ENCODE results near the gene GPALPP1.
"Not testable (repeated sequence)": the region's sequence is repeated elsewhere in the genome, so short reads cannot be mapped to it uniquely, and the experiment has no call there.

The GPALPP1 gene, protein sequence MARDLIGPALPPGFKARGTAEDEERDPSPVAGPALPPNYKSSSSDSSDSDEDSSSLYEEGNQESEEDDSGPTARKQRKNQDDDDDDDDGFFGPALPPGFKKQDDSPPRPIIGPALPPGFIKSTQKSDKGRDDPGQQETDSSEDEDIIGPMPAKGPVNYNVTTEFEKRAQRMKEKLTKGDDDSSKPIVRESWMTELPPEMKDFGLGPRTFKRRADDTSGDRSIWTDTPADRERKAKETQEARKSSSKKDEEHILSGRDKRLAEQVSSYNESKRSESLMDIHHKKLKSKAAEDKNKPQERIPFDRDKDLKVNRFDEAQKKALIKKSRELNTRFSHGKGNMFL

DNA sequence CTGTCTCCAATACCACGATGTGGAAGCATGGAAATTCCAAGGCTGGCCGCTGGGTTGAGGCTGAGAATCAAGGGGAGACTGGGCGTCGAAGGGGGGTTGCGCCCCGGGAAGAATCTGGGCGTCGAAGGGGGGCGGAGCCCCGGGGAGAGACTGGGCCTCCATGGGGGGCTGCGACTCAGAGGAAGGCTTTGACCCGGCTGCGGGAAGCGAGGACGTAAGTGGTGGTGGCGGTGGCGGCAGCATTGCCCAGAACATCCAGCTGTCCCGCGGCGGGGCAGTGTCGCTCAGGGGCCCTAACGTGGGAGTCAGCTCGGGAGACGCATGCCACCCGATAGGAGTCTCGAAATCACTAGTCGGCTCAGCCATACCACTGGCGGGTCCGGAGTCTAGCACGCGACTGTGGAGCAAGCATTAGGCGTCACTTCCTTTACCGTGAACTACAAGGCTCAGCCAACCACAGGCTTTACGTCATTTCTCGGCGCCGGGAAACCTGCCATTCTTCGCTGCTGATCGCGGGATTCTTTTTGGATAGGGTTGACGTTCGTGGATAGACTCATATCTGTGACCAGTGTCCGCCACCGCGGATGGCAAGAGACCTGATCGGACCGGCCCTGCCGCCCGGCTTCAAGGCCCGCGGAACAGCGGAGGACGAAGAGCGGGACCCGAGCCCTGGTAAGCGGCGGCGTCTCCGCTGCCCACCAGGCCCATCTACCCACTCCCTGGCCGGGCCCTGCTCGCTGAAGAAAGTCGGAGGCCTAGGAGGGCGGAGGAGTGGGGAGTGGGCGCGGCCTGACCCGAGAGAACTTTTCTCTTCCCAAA, at the start of gene GPALPP1, which contains the start of gene NUFIP1:
Gene GPALPP1, plus strand, starts transcription at position 468 of the 819 bp plus-strand sequence. Its CDS starts 117 bp downstream, at position 585.
Gene NUFIP1, minus strand, starts transcription at position 401 of the 819 bp plus-strand sequence. Its CDS starts 35 bp downstream, at position 366.
- peak; percentile 84 to 95 for DNase-seq (ENCODE audit: low read depth in 2 of 2)

DNA sequence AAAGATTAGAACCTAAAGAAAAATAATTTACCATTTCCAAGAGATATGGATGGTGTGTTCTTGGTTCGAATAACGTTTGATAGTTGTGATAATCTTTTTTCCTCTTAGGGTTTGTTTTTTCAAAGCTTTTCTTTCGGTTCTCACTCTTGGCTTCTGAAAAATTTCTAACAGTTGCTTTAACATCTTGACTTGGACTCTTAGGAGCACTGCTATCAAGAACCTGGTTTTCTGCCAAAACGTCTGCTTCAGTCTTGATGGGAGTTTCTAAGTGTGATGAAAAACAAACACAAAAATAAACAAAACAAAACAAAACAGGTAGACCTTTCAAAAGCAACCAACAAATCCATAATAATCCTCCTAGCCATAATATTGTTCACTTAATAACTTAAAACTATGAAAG, 45.9 kb upstream of the GPALPP1 start:
- not testable (repeated sequence) for DNase-seq (ENCODE audit: low read depth in 2 of 2)

DNA sequence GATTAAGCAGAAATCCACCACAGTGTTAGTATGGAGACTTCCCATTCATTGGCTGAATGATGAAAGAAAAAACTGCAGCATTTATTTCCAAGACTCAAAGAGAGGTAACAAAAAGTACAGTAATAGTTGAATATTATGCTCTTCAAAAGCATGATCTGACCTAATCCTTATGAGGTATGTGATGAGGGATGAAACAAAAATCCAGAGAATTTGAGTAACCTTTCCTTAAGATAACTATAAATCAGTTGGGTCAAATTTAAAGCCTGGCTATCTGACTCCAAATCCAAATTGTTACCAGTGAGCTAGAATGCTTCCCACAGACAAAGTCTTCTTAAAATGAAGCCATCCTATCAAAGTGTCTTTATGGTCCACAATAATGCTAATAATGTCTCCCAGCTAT, 38.2 kb upstream of the GPALPP1 start:
- DNase-seq (ENCODE audit: low read depth in 2 of 2), result no peak

DNA sequence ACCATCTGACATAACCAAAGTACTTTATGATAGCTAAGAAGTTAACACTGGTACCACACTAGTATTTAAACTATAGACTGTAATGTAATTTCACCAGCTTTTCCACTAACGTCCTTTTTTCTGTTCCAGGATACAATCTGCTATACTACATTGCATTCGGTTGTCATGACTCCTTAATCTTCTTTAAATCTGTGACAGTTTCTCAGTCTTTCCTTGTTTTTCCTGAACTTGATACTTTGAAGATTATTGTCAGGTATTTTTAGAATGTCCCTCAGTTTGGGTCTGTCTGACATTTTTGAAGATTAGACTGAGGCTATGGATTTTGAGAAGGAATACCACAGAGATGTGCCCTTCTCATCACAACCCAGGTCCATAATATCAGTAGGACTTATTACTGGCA, 36.7 kb upstream of the GPALPP1 start:
- no peak for DNase-seq (ENCODE audit: low read depth in 2 of 2)

DNA sequence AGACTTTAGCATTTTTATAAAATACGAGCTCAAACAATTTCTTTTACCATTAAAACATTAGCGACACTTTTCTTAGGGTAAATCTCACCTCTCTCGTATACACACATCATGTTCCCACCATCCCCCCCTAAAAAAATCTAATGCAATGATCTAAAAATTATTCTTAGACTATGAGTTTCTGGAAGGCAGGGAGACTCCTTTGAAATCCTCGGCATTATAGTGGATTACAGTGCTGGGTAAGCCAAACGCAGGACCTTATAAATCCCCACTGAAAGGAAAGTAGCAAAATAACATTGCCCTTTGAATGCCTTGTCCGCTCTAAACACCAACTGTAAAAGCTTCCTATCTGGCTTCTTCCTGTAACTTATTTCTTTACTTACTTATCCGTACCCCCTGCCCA, 35.1 kb upstream of the GPALPP1 start:
- no peak for DNase-seq (ENCODE audit: low read depth in 2 of 2)

DNA sequence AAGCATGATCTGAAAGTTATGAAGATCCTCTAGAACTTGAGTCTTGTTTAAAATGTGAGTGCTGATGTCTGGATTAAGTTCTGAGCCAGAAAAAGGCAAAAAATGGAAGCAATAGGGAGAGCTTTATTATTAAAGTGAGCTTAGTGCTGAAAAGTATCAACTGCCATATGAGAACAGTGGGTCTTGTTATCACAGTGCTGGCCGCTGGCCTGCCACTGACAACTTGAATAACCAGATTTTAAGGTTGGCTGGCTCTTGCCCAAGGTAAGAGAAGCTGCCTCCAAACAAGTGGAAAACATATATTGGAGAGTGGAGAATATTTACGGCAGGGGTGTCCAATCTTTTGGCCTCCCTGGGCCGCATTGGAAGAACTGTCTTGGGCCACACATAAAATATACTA, 33.9 kb upstream of the GPALPP1 start:
- DNase-seq (ENCODE audit: low read depth in 2 of 2), result no peak

DNA sequence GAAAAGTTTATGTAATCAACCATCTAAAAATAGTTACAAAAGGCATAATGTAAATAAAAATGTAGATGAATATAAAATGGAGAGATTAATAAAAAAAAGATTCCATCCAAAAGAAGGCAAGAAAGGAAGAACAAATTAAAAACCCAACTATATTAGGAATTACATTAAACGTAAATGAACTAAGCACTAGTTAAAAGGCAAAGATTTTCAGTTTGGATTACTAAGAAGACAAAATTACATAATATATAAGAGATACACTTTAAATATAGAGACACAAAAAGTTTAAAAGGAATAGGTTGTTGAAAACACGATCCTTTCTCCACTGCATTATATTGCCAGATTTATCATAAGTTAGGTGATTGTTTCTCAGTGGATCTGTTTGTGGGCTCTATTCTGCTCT, 27.3 kb upstream of the GPALPP1 start:
- DNase-seq (ENCODE audit: low read depth in 2 of 2), result no peak

DNA sequence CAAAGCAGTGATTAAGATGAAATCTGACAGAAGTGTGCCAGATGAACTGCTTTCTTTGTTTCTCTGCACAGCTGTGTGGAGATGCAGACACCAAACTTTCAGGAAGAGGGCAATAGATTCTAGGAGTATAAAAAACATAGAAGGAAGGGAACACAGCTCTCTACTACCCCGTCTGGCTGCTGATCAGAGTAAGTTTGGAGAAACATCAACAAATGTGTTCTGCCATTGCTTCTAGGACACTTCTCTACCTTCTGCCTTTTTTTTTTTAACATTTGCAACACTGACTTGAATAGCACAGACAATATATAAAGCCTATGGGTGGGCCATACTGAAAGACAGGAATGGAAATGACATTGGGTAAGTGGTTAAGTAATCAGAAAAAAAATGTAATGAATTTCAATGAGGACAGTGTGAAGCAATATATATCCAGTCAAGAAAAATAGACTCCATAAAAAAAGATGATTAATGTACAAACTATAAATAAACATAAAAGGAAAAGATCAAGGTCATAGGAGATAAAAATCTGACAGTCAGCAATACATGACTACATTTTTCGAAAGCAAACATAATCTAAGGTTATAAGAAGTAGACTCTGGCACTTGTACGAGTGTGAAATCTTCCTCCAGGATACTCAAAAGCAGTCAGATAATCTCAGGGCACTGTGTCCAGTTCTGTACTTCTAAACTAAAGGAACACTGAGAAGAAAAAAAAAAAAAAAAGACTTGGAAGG, 21.5 kb upstream of the GPALPP1 start:
- no peak for DNase-seq (ENCODE audit: low read depth in 2 of 2)

DNA sequence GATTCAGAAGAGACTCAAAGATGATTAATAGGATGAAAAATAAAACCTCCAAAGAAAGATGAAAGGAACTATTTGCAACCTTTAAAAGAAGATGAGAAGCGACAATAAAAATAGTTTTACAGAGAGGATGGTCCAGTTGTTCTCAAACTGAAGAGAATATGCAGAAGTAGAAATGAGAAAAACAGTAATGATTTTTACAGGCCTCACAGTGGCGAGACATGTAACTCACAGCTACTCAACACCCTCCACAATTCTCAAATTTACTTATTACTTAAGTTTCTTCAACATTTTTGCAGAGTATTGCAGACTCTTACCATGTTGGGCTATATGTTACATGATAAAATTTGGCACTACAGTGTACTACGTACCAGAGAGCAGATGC, 20.9 kb upstream of the GPALPP1 start:
- DNase-seq (ENCODE audit: low read depth in 2 of 2), result no peak

DNA sequence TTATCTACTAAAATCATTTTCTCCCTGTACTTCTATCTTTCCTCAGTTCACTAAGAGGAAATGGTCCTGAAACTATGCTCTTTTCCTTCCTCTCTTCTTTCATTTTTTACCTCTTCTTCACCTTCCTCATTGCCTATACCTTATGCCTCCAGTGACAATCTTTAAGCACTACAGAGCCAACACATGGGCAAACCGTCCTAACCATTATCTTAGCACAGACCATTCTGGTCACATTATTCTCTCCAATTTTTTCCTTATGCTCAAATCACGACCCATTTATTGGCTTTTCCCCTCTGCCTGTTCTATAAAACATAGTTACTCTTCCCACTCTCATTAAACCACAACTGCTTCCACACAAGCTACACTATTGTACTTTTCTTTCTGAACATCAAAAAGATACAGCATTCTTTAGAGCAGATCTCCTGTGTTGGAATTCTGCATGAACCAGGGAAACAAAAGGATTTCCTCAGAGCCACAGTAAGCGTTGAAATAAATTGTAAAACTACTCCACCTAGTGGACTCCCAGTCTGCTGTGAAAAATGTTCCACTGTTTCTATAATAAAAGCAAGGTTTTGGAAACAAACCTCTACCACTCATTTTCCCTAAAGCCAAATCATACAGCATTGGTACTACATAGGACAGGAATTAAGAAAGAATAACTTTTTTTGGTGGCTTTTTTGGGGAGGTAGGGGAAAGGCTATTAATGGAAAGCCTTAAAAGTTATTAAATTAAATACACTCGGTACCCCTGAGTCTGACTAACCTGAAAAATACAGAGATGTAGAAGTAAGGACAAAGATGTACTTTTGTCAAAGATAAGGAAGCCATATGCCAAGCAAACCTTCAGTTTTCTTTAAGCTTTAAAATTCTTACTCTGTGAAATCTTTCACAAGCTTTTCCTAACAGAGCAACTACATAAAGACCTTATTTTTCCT, 19.5 kb upstream of the GPALPP1 start:
- DNase-seq (ENCODE audit: low read depth in 2 of 2), result no peak

DNA sequence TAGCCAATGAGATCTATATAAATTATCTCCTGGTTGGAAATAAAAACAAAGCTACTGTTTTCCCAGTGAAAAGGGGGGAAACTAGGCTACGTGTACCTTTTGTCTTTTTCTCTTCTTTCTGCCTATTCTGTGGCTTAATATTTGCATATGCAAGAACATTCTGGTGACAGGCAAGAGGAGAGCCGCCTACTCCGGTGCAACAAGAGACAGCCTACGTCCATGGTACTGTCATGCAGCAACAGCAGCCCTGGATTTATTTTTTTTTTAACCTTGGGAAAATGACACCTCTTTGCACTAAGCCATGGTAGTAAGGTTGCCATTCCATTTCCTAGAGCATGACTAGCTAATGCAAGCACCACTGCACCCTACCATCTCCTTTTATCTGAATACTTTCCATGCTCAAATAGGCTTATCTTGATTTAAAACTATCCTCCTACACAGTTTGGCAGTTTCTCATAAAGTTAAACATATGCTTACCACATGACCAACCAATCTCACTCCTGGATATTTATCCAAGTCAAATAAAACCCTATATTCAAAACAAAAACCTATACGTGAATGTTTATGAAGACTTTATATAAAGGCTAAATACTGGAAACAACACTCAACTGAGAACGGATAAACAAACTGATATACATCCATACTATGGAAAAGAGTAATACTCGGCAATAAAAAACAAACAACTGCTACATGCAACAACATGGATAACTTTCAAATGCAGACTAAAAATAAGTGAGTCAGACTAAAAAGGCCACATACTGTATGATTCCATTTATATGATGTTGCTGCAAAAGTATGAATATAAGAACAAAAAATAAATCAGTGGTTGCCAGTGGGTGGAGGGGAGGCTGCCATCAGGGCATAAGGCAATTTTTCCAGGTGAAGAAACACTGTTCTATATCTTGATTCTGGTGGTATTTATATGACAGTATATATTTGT, 17.4 kb upstream of the GPALPP1 start:
- DNase-seq (ENCODE audit: low read depth in 2 of 2), result no peak

DNA sequence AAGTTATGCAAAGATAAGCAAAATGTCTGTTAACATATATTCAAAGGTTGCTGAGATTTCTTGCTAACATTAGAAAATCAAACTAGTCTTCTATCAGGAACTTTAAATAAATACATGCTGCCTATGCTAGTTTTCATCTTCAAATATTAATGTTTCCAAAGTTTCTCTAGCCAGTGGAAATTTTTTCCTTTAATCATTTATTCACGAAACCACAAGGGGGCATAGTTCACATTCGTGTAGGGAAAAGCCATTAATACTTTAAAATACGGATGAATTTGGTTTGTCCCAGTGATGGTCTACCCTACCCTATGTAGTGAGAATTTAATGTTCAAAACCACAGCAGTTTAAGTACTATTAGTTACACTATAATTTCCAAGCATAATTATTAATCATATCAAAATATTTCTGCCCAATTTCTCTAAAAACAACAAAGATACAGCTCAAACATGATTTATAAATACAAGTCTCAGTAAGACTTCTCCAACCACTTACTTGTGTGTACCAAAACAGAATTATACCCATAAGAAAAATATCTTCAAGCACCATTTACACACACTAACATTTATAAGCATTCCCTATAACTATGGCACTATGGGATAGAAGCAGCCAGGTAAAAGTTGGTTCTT, 16.3 kb upstream of the GPALPP1 start:
- no peak for DNase-seq (ENCODE audit: low read depth in 2 of 2)

DNA sequence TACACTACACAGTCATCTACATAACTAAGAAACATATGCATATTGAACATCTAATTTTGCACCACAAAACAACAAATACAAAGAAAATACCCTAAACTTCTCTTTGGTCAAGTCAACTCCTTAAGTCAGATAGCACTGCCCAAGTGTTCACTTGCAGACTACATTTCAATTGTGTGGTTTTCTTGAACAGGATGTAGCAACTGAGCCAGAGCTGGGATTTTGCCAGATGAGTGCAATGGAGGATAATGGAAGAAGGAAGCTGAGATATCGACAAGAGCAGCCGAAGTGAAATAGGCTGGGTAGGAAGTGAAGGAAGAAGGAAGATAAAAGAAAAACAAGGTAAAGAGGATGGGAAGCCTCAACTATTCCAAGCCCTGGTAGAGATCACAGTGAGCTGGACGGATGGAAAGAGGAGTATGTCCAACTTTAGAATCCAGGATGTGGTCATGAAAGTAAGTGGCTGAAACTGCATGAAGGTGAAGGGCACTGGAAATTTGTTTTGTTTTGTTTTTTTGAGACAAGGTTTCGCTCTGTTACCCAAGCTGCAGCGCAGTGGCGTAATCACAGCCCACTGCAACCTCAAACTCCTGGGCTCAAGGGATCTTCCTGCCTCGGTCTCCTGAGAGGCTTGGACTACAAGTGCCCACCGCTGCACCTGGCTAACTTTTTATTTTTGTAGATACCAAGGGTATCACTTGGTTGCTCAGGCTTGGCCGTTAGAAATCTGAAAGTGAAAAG, 15.1 kb upstream of the GPALPP1 start:
- no peak for DNase-seq (ENCODE audit: low read depth in 2 of 2)

DNA sequence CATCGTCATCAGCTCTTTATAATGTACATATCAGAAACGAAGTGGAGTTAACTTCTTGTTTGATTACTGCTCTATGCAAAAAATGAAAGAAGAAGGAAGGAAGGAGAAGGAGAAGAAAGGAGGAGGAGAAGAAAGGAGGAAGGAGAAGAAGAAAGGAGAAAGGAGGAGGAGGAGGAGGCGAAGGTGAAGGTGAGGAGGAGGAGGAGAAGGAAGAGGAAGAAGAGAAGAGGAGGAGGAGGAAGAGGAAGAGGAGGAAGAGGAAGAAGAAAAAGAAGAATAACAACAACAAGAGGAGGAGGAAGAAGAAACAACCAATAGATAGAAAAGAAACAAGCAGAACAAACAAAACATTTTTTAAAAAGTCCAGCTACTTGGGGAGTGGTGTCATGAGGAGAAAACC, 13.1 kb upstream of the GPALPP1 start:
- no peak for DNase-seq (ENCODE audit: low read depth in 2 of 2)

DNA sequence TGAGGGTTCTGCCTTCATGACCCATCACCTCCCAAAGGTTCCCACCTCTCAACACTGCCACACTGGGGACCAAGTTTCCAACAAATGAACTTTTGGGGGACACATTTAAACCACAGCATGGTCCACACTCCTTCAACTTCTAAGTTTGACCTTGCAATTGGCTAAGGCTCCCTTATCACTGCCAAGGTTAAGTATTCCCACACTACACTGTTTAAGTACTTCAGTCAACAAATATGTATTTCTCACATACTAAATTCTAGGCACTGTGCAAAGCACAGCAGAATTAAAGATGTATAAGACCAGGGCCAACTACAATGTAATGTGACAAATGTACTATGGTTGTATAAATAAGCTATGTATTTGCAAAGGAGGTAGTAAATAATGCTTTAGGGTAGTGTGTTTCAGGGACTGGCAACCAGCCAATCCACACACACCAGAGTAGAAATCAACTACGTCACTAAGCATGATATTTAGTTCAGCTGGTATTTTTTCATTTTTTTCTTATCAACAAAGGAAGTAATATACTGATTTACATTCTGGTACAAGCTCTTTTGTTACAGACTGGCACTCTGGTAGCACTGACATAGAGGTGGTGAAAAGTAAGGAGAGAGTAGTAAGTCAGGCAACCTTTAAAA, 12.3 kb upstream of the GPALPP1 start:
- DNase-seq (ENCODE audit: low read depth in 2 of 2), result no peak

DNA sequence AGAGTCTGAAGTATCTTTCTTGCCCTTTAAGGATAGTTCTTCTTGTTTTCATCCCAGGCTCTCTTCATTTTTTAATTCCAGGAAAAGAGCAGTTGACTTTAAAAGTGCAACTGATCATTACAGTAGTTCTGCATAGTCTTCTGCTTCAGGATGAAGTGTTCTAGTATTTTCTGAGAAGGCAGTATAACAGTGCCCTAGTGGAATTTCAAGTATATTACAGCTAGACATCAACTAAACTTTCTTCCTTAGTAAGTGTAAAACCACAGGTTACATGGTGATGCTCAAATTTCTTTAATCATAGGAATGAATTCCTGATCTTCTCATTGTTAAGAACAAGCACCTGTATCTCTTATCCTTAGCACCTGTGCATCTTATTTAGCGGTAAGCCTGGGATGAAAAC, 11.0 kb upstream of the GPALPP1 start:
- DNase-seq (ENCODE audit: low read depth in 2 of 2), result no peak

DNA sequence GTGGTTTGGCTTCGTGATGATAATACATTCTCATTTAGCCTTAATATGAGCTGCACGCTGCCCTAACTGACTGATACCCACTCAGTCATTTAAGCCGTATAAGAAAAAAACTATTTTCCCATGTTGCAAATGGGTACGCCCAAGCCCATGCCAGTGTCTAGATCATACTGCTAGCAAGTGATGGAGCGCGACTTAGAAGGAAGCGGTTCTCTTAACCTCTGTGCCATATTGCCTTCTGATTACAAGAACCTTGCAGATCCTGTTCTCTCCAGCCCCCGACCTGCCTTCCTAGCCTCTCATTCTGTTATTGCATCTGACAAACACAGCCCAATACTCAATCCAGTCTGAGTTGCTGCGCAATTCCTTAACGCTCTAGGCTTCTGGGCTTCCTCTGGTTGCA, 603 bp downstream of the GPALPP1 start:
- DNase-seq (ENCODE audit: low read depth in 2 of 2), result no peak

DNA sequence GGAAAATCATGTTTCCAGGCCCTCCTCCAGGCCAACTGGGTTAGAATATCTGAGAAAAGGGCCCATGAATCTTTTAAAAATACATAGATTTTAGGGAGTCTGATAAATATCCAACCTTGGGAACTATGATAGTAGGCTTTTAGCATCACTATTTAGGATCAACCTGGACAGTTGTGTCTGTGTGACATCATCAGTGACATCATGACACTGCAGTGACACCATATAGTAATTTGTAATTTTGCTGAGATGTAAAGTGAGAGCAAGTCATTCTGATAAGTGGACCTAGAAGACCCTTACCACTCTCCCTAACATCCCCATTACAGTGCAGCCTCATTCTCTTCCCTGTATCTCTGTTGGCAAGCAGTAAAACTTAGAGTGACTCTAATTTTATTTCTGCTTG, 14.1 kb downstream of the GPALPP1 start:
- DNase-seq (ENCODE audit: low read depth in 2 of 2), result no peak

DNA sequence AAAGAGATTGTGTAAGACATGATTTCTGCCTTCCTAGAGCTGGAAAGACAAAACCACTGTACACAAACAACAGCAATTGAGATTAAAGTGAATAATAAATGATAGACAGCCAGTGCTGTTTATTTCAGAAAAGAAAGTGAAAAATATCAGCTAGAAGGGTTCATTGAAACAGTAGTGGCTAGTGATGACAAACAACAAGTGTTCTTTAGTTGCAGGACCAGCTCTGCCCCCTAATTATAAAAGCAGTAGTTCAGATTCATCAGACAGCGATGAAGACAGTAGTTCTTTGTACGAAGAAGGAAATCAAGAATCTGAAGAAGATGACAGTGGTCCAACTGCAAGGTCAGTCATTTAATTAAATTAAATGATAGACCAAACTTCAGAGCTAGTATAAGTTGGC, 14.8 kb downstream of the GPALPP1 start:
- no peak for DNase-seq (ENCODE audit: low read depth in 2 of 2)

Measured in stimulated activated CD8-positive, alpha-beta memory T cell treated with anti-CD3 and anti-CD28 coated beads, Interleukin-2, amount 100 ng/mL, for 48 hours (primary cell).